Loucy (cell line): Measurements from ENCODE around the gene AHRR.

Source experiments
- EZH2phosphoT487 ChIP-seq: fragments of 200-600 bp; IDR thresholded peaks from 2 replicates; pipeline ENCODE4 v1.6.1; 2018; ENCODE audit warnings: antibody characterized with exemption, mild to moderate bottlenecking, moderate library complexity, borderline replicate concordance
- TF ChIP-seq, protein P1 (sequence below): fragments of 200-600 bp; sonication (generic); conservative IDR thresholded peaks from 2 replicates; pipeline ENCODE4 v1.5.1; 2014; ENCODE audit warnings: mild to moderate bottlenecking, antibody characterized with exemption, low read length

DNA sequence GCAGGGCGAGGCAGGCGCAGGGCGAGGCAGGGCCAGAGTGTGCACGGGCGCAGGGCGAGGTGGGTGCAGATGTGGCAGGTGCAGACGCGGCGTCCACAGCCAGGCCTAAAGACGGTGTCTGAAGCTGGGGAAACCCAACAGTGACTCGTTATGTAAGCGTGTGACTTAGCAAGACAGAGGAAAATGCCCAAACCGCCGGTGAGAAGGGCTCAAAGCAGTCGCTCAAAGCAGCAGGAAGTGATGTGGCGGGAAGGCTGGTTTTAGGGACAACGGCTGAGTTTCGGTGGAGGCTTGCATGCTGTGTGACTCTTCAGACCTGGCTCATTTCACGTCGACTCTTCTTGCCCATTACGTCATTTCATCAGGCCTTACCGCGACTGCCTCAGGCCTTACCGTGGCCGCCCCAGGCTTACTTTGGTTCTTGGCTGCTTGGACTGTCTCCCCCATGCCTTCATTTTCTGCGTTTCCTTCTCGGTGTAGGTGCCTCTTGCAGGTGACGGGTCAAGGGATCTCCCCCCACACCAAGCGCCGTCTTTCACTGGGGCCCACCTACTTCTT, 71.0 kb downstream of the AHRR start:
- TF ChIP-seq, protein P1, sequence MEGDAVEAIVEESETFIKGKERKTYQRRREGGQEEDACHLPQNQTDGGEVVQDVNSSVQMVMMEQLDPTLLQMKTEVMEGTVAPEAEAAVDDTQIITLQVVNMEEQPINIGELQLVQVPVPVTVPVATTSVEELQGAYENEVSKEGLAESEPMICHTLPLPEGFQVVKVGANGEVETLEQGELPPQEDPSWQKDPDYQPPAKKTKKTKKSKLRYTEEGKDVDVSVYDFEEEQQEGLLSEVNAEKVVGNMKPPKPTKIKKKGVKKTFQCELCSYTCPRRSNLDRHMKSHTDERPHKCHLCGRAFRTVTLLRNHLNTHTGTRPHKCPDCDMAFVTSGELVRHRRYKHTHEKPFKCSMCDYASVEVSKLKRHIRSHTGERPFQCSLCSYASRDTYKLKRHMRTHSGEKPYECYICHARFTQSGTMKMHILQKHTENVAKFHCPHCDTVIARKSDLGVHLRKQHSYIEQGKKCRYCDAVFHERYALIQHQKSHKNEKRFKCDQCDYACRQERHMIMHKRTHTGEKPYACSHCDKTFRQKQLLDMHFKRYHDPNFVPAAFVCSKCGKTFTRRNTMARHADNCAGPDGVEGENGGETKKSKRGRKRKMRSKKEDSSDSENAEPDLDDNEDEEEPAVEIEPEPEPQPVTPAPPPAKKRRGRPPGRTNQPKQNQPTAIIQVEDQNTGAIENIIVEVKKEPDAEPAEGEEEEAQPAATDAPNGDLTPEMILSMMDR, result no peak
- TF ChIP-seq EZH2phosphoT487, result no peak
